Loucy (cell line): ENCODE measurements around the gene WTIP.

Experiments used
- H2AFZ ChIP-seq: fragments of 200-600 bp; sonication (generic); 2 replicates; pipeline ENCODE4 v1.6.0; 2016; ENCODE audit warnings: antibody characterized with exemption, mild to moderate bottlenecking, low read length, moderate library complexity
- H3F3A ChIP-seq: fragments of 200-600 bp; 2 replicates; pipeline ENCODE4 v1.6.0; 2016; ENCODE audit warnings: antibody characterized with exemption, low read depth, mild to moderate bottlenecking
- H3K27me3 ChIP-seq: fragments of 200-600 bp; sonication (generic); 2 replicates; pipeline ENCODE4 v1.6.1; 2014; ENCODE audit warnings: low read length, mild to moderate bottlenecking; ENCODE audit not compliant: insufficient read depth, poor library complexity, severe bottlenecking
- H3K36me3 ChIP-seq: fragments of 200-600 bp; sonication (generic); 2 replicates; pipeline ENCODE4 v1.6.1; 2016; ENCODE audit warnings: low read length; ENCODE audit not compliant: insufficient read depth
- H3K4me1 ChIP-seq: fragments of 200-600 bp; sonication (generic); 2 replicates; pipeline ENCODE4 v1.5.1; 2014; ENCODE audit warnings: low read length, mild to moderate bottlenecking; ENCODE audit not compliant: insufficient read depth, poor library complexity, severe bottlenecking
- H3K4me2 ChIP-seq: fragments of 200-600 bp; sonication (generic); 2 replicates; pipeline ENCODE4 v1.6.0; 2014; ENCODE audit warnings: antibody characterized with exemption, low read length, low read depth, mild to moderate bottlenecking; ENCODE audit not compliant: poor library complexity, severe bottlenecking
- H3K4me3 ChIP-seq: fragments of 200-600 bp; sonication (generic); 2 replicates; pipeline ENCODE4 v1.5.1; 2014; ENCODE audit warnings: low read length, mild to moderate bottlenecking, mixed read lengths; ENCODE audit not compliant: poor library complexity, severe bottlenecking
- H3K79me2 ChIP-seq: fragments of 200-600 bp; sonication (generic); 2 replicates; pipeline ENCODE4 v1.6.1; 2014; ENCODE audit warnings: low read length; ENCODE audit not compliant: insufficient read depth
- H3K9ac ChIP-seq: fragments of 200-600 bp; sonication (generic); 2 replicates; pipeline ENCODE4 v1.6.0; 2014; ENCODE audit warnings: mild to moderate bottlenecking, low read depth, low read length, moderate library complexity; ENCODE audit not compliant: poor library complexity, severe bottlenecking
- H3K9me2 ChIP-seq: fragments of 200-600 bp; sonication (generic); replicated peaks from 2 replicates; pipeline ENCODE4 v1.6.1; 2016; ENCODE audit warnings: low read depth, low read length, mixed read lengths
- H3K9me3 ChIP-seq: fragments of 200-600 bp; sonication (generic); 2 replicates; pipeline ENCODE4 v1.6.1; 2014; ENCODE audit warnings: mild to moderate bottlenecking, antibody characterized with exemption, low read length, low read depth; ENCODE audit not compliant: insufficient read depth
- H4K20me1 ChIP-seq: fragments of 200-600 bp; sonication (generic); 2 replicates; pipeline ENCODE4 v1.6.0; 2014; ENCODE audit warnings: antibody characterized with exemption, low read length, mild to moderate bottlenecking; ENCODE audit not compliant: insufficient read depth, poor library complexity, severe bottlenecking
- CTCF ChIP-seq: fragments of 200-600 bp; sonication (generic); conservative IDR thresholded peaks from 2 replicates; pipeline ENCODE4 v1.5.1; 2014; ENCODE audit warnings: mild to moderate bottlenecking, antibody characterized with exemption, low read length
- EZH2phosphoT487 ChIP-seq: fragments of 200-600 bp; IDR thresholded peaks from 2 replicates; pipeline ENCODE4 v1.6.1; 2018; ENCODE audit warnings: antibody characterized with exemption, mild to moderate bottlenecking, moderate library complexity, borderline replicate concordance

The WTIP gene

DNA sequence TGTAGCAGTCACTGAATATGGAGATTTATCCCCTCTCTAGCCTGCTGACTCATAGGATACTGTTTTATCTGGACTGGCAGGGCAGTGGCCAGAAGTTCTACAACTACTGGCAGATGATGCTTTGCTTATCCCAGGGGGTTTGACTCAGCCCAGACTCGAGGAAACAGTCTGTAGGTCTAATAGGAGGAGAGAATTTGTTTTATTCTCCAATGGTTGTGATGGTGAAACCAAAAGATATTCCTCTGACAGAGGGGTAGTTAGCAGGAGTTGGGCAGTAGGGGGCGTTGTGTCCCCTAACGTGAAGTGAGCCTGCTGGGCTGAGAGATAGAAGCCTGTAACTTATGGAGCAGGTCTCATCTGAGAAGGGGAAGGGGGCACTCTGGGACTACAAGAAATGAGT lies 74.9 kb downstream of the WTIP start:
- no peaks in the 10 kb centered on the region for H3K9me3 ChIP-seq
- H2AFZ ChIP-seq: no peak overlapping the region
- H3K27me3 ChIP-seq: no peaks in the 10 kb centered on the region
- H3K4me2 ChIP-seq: no peak overlapping the region
- TF ChIP-seq EZH2phosphoT487 (no peak), CTCF (peak; percentile 64)
- H4K20me1 ChIP-seq: no peaks in the 10 kb centered on the region
- no peaks in the 10 kb centered on the region for H3K79me2 ChIP-seq
- H3K4me3 ChIP-seq: no peak overlapping the region
- no peaks in the 10 kb centered on the region for H3F3A ChIP-seq
- no peak overlapping the region for H3K9ac ChIP-seq
- no peaks in the 10 kb centered on the region for H3K4me1 ChIP-seq
- no peaks in the 10 kb centered on the region for H3K9me2 ChIP-seq
- no peaks in the 10 kb centered on the region for H3K36me3 ChIP-seq

- no peaks in the 10 kb centered on the region for H4K20me1 ChIP-seq
- no peaks in the 10 kb centered on the region for H3K36me3 ChIP-seq
- no peak for TF ChIP-seq EZH2phosphoT487
- no peak for TF ChIP-seq CTCF
- no peak overlapping the region for H2AFZ ChIP-seq
- no peaks in the 10 kb centered on the region for H3K9me3 ChIP-seq
- H3K27me3 ChIP-seq: no peaks in the 10 kb centered on the region
- H3K9me2 ChIP-seq: no peaks in the 10 kb centered on the region
- H3K79me2 ChIP-seq: no peaks in the 10 kb centered on the region
- no peak overlapping the region for H3K4me2 ChIP-seq
- H3K4me3 ChIP-seq: no peak overlapping the region
- no peaks in the 10 kb centered on the region for H3F3A ChIP-seq
- H3K9ac ChIP-seq: no peak overlapping the region
- H3K4me1 ChIP-seq: no peaks in the 10 kb centered on the region
These were observed 77.5 kb downstream of the WTIP start for GRCh38 chr19:34559045-34559444.

- Histone ChIP-seq H3K79me2 (no peaks in the 10 kb centered on the region), H2AFZ (no peak overlapping the region), H3K27me3 (no peaks in the 10 kb centered on the region), H4K20me1 (no peaks in the 10 kb centered on the region), H3K9ac (no peak overlapping the region), H3K4me1 (no peaks in the 10 kb centered on the region), H3K36me3 (no peaks in the 10 kb centered on the region), H3K9me3 (no peaks in the 10 kb centered on the region), H3K9me2 (no peaks in the 10 kb centered on the region), H3F3A (no peaks in the 10 kb centered on the region), H3K4me2 (no peak overlapping the region), H3K4me3 (no peak overlapping the region)
- TF ChIP-seq EZH2phosphoT487: no peak
- TF ChIP-seq CTCF: no peak
These were observed 78.7 kb downstream of the WTIP start for GRCh38 chr19:34560229-34560628.
